ENCODE measurements around the gene POGLUT2.

POGLUT2 gene

GRCh38 chr13:102763741-102764140 lies 35.0 kb downstream of the POGLUT2 start:
- FAIRE-seq = no peak

- FAIRE-seq = no peak
Measured at GRCh38 chr13:102761071-102761470, 37.7 kb downstream of the POGLUT2 start.

GRCh38 chr13:102758842-102759241 lies 39.9 kb downstream of the POGLUT2 start:
- no peak for FAIRE-seq

- FAIRE-seq = no peak
Measured at GRCh38 chr13:102757006-102757405, 41.8 kb downstream of the POGLUT2 start.

- FAIRE-seq = no peak
Measured at GRCh38 chr13:102751886-102752285, 46.9 kb downstream of the POGLUT2 start.

GRCh38 chr13:102742506-102742905 lies 56.3 kb downstream of the POGLUT2 start:
- no peak for FAIRE-seq

GRCh38 chr13:102742101-102742500 lies 56.7 kb downstream of the POGLUT2 start:
- no peak for FAIRE-seq
